ENCODE results near the gene ANGPTL8. TPM values are rescaled to one million over a fixed set of nuclear protein-coding genes. Genes with fewer than 3 reads are reported as not detected.

The ANGPTL8 gene
- total RNA-seq, 1 donor = not detected

DNA sequence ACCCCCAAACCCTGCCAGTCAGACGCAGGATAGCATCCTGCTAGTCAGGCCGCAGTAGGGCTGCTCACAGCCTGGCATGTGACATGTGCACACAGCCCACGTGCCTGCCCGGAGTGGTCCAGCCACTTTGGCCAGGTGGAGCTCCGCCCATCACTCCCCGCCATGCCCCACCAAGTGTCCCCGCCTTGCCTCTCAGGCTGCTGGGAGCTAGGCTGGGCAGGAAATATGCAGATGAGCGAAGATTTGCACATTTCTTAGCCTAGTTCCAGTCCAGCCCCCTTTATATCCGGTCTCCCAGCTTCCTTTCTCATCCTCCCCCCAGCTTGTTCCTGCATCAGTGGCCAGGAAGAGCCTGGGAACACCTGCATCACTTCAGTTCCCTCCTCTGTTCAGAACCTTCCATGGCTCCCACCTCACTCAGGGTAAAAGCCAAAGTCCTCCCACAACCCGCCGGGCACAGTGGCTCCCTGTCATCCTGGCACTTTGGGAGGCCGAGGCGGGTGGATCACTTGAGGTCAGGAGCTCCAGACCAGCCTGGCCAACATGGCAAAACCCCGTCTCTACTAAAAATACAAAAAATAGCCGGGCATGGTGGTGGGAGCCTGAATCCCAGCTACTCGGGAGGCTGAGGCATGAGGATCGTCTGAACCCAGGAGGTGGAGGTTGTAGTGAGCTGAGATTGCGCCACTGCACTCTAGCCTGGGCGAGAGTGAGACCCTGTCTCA, 25.2 kb downstream of the ANGPTL8 start:
- no peak for TF ChIP-seq CTCF (IDR thresholded peaks at IDR 0.05; ENCODE audit: insufficient read depth, low read length)
- no peak for DNase-seq (ENCODE audit: low read depth)

GRCh38 chr19:11265177-11265784, 25.9 kb downstream of the ANGPTL8 start:
- no peak for DNase-seq (ENCODE audit: low read depth)

More for the DNA sequence above, 25.2 kb downstream of the ANGPTL8 start:
- H3K4me3 ChIP-seq (ENCODE audit: low read depth, low read length) = no peak overlapping the region

GRCh38 chr19:11265785-11266236, 26.4 kb downstream of the ANGPTL8 start:
- DNase-seq (ENCODE audit: low read depth) = peak; percentile 28
- TF ChIP-seq CTCF (IDR thresholded peaks at IDR 0.05; ENCODE audit: insufficient read depth, low read length) = no peak
- no peak overlapping the region for H3K4me3 ChIP-seq (ENCODE audit: low read depth, low read length)

More at GRCh38 chr19:11265177-11265784, 25.9 kb downstream of the ANGPTL8 start:
- TF ChIP-seq CTCF (IDR thresholded peaks at IDR 0.05; ENCODE audit: insufficient read depth, low read length) = no peak
- H3K4me3 ChIP-seq (ENCODE audit: low read depth, low read length) = no peak overlapping the region

DNA sequence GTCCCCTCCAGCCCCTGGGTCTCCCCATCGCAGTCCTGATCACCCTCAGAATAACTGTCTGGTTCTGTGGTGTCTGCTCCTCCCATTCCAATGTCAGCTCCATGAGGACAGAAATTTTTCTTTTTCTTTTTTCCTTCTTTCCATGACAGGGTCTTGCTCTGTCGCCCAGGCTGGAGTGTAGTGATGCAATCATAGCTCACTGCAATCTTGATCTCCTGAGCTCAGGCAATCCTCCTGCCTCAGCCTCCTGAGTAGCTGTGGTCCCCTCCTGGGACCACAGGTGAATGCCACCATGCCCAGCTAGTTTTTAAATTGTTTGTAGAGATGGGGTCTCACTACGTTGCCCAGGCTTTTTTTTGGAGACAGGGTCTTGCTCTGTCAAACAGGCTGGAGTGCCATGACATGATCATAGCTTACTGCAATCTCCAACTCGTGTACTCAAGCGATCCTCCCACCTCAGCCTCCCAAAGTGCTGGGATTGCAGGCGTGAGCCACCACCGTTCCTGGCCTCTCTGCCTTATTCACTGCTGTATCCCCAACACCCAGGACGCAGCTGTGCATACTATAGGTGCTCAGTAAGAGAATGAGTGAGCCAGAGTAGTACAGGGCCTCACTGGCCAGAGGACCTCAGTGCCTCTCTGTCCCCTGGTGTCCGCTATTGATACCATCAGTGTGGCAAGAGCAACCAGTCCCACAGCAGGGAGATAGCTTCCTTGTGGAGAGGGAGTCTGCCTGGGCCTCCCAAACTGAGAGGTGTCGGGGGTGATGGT, 28.1 kb downstream of the ANGPTL8 start:
- no peak for DNase-seq (ENCODE audit: low read depth)
- TF ChIP-seq CTCF (IDR thresholded peaks at IDR 0.05; ENCODE audit: insufficient read depth, low read length) = no peak
- H3K4me3 ChIP-seq (ENCODE audit: low read depth, low read length) = no peak overlapping the region

DNA sequence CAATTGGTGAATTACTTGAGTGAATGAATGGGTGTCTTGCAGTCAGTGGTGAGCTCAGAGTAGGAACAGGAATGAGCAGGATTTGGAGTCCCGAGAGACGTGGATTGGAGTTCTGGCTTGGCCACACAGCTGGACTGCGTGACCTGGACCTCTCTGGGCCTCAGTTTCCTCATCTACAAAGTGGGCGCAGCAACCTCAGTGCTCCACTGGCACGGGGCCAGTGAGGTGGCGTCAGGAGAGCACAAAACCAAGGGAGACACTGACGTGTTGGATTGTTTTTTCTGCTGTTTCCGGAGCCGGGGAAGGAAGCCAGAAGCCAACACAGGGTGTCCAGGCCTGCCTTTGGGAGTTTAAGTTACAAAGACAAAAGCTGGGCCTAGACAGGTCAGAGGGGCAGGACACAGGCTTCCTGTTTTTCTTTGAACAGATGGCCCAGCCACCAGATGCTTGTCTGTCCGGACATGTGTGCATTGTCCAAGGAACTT, 29.4 kb downstream of the ANGPTL8 start:
- TF ChIP-seq CTCF (IDR thresholded peaks at IDR 0.05; ENCODE audit: insufficient read depth, low read length) = no peak
- no peak overlapping the region for H3K4me3 ChIP-seq (ENCODE audit: low read depth, low read length)
- peak; percentile 84 for DNase-seq (ENCODE audit: low read depth)

DNA sequence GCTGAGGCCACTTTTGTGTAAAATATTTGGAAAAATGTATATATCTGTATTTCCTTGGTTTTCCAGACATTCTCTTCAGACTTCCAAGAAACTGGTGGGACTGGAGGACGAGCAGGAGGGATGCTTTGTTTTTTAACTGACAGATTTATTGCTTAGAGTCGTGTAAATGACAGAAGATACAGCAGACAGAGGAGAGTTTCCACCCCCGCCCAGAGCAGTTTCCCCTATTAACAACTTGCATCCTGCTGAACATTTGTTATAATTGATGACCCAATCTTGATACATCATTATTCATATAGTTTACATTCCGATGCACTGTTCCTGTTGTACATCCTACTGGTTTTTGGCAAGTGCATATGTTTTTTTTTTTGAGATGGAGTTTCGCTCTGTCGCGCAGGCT, 30.0 kb downstream of the ANGPTL8 start:
- no peak for TF ChIP-seq CTCF (IDR thresholded peaks at IDR 0.05; ENCODE audit: insufficient read depth, low read length)
- DNase-seq (ENCODE audit: low read depth) = peak; percentile 41
- H3K4me3 ChIP-seq (ENCODE audit: low read depth, low read length) = no peak overlapping the region
